Osteocyte (in vitro differentiated cells): ENCODE results near the gene TBC1D5. TPM values are rescaled to one million over a fixed set of nuclear protein-coding genes. Genes with fewer than 3 reads are reported as not detected.

ENCODE experiments used
- DNase-seq: peaks from one replicate; pipeline ENCODE4 v3.0.0; 2021; ENCODE audit warnings: mixed read lengths; ENCODE audit not compliant: unreplicated experiment; ENCODE audit errors: extremely low spot score
- H3K27ac Mint-ChIP-seq: one replicate; pipeline ENCODE4 v1.8.0; 2021; ENCODE audit warnings: mild to moderate bottlenecking, mixed read lengths; ENCODE audit not compliant: unreplicated experiment
- H3K27me3 Mint-ChIP-seq: one replicate; pipeline ENCODE4 v1.8.0; 2021; ENCODE audit warnings: mixed read lengths; ENCODE audit not compliant: unreplicated experiment
- H3K36me3 Mint-ChIP-seq: one replicate; pipeline ENCODE4 v1.8.0; 2021; ENCODE audit warnings: mixed read lengths; ENCODE audit not compliant: unreplicated experiment
- H3K4me1 Mint-ChIP-seq: one replicate; pipeline ENCODE4 v1.8.0; 2021; ENCODE audit warnings: mixed read lengths; ENCODE audit not compliant: unreplicated experiment
- H3K4me3 Mint-ChIP-seq: one replicate; pipeline ENCODE4 v1.8.0; 2021; ENCODE audit warnings: mild to moderate bottlenecking, moderate library complexity, mixed read lengths; ENCODE audit not compliant: unreplicated experiment
- H3K9me3 Mint-ChIP-seq: one replicate; pipeline ENCODE4 v1.8.0; 2021; ENCODE audit warnings: mixed read lengths; ENCODE audit not compliant: unreplicated experiment
- total RNA-seq: library from RNA; stranded (reverse); gene quantifications from 2 replicates; pipeline ENCODE4 v1.2.1, GENCODE V29; 2021
- TF ChIP-seq, protein P1 (sequence below): fragments of 200-600 bp; sonication (generic); IDR thresholded peaks from 2 replicates; pipeline ENCODE4 v1.5.0; 2021; ENCODE audit warnings: antibody characterized with exemption, mild to moderate bottlenecking, moderate library complexity

The TBC1D5 gene
- total RNA-seq, 1 donor from 2014 or later: 69.2 TPM

GRCh38 chr3:17115186-17115585 is 627.2 kb downstream of the TBC1D5 start:
- Mint-ChIP-seq H3K4me1 (no peaks in the 10 kb centered on the region), H3K9me3 (no peaks in the 10 kb centered on the region), H3K4me3 (no peak overlapping the region), H3K27ac (no peak overlapping the region), H3K27me3 (peaks cover 4% of the 10 kb centered on the region), H3K36me3 (no peaks in the 10 kb centered on the region)
- DNase-seq: peak; percentile 54
- TF ChIP-seq, protein P1, sequence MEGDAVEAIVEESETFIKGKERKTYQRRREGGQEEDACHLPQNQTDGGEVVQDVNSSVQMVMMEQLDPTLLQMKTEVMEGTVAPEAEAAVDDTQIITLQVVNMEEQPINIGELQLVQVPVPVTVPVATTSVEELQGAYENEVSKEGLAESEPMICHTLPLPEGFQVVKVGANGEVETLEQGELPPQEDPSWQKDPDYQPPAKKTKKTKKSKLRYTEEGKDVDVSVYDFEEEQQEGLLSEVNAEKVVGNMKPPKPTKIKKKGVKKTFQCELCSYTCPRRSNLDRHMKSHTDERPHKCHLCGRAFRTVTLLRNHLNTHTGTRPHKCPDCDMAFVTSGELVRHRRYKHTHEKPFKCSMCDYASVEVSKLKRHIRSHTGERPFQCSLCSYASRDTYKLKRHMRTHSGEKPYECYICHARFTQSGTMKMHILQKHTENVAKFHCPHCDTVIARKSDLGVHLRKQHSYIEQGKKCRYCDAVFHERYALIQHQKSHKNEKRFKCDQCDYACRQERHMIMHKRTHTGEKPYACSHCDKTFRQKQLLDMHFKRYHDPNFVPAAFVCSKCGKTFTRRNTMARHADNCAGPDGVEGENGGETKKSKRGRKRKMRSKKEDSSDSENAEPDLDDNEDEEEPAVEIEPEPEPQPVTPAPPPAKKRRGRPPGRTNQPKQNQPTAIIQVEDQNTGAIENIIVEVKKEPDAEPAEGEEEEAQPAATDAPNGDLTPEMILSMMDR: no peak

DNA sequence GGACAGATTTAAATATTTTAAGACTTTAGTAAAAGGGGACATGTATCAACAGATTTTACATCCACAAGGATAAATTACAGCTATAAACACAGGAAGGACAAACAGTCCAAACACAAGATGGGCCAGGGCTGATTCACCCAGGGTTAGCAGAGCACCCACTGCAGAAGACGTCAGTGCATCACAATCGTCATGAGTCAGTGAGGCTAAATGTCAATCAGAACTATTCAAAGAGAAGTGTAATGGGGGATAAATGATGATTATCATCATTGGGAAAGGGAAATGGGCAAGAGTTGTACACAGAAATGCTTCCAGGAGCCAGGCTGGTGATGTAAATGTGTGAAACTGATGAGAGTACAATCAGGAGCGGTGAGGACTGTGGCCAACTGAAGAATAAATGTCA is 630.8 kb downstream of the TBC1D5 start:
- no peaks in the 10 kb centered on the region for H3K9me3 Mint-ChIP-seq
- no peak for DNase-seq
- H3K4me1 Mint-ChIP-seq: no peaks in the 10 kb centered on the region
- H3K36me3 Mint-ChIP-seq: no peaks in the 10 kb centered on the region
- H3K4me3 Mint-ChIP-seq: no peak overlapping the region
- TF ChIP-seq, protein P1: no peak
- H3K27ac Mint-ChIP-seq: no peak overlapping the region
- H3K27me3 Mint-ChIP-seq: peaks cover 16% of the 10 kb centered on the region

- Mint-ChIP-seq H3K27ac (no peak overlapping the region), H3K4me1 (no peaks in the 10 kb centered on the region), H3K36me3 (no peaks in the 10 kb centered on the region), H3K9me3 (no peaks in the 10 kb centered on the region), H3K27me3 (peaks cover 20% of the 10 kb centered on the region), H3K4me3 (no peak overlapping the region)
- TF ChIP-seq, protein P1: no peak
- DNase-seq: no peak
These were observed 631.6 kb downstream of the TBC1D5 start for GRCh38 chr3:17110660-17111396.
